A673 (cell line): ENCODE measurements around the gene COMMD10.

Experiments used
- EZH2 ChIP-seq: fragments of 200-600 bp; sonication (generic); IDR thresholded peaks from 2 replicates; pipeline ENCODE4 v1.6.1; 2017; ENCODE audit warnings: borderline replicate concordance, low read depth, mild to moderate bottlenecking, mixed read lengths, antibody characterized with exemption, low read length; ENCODE audit not compliant: poor library complexity, severe bottlenecking
- TF ChIP-seq, protein P1 (sequence below): fragments of 300-800, 200-600 bp; sonication (generic); conservative IDR thresholded peaks from 2 replicates; pipeline ENCODE4 v1.5.1; 2017; ENCODE audit warnings: low read depth, mild to moderate bottlenecking, antibody characterized with exemption, low read length, moderate library complexity, mixed read lengths

- TF ChIP-seq, protein P1, sequence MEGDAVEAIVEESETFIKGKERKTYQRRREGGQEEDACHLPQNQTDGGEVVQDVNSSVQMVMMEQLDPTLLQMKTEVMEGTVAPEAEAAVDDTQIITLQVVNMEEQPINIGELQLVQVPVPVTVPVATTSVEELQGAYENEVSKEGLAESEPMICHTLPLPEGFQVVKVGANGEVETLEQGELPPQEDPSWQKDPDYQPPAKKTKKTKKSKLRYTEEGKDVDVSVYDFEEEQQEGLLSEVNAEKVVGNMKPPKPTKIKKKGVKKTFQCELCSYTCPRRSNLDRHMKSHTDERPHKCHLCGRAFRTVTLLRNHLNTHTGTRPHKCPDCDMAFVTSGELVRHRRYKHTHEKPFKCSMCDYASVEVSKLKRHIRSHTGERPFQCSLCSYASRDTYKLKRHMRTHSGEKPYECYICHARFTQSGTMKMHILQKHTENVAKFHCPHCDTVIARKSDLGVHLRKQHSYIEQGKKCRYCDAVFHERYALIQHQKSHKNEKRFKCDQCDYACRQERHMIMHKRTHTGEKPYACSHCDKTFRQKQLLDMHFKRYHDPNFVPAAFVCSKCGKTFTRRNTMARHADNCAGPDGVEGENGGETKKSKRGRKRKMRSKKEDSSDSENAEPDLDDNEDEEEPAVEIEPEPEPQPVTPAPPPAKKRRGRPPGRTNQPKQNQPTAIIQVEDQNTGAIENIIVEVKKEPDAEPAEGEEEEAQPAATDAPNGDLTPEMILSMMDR = no peak
- no peak for TF ChIP-seq EZH2
Observed at GRCh38 chr5:116291271-116291670, 206.4 kb downstream of the COMMD10 start.
